WTC11 (cell line): Measurements from ENCODE around the gene ZDHHC22.

Experiments
- ATF1 ChIP-seq: sonication (generic); formaldehyde crosslinking; IDR thresholded peaks from 2 replicates; pipeline ENCODE4 v1.8.1; 2023; ENCODE audit warnings: mild to moderate bottlenecking, moderate library complexity, missing genetic modification reagents
- CREM ChIP-seq: sonication (generic); formaldehyde crosslinking; IDR thresholded peaks from 2 replicates; pipeline ENCODE4 v1.8.1; 2022; ENCODE audit warnings: mild to moderate bottlenecking, missing genetic modification reagents, moderate library complexity
- CTCF ChIP-seq: fragments of 200-600 bp; IDR thresholded peaks from 2 replicates; pipeline ENCODE4 v1.8.0; 2022; ENCODE audit warnings: antibody characterized with exemption
- FOXK1 ChIP-seq: sonication (generic); formaldehyde crosslinking; IDR thresholded peaks from 2 replicates; pipeline ENCODE4 v1.8.0; 2022; ENCODE audit warnings: mild to moderate bottlenecking, moderate library complexity, missing genetic modification reagents
- FOXP1 ChIP-seq: sonication (generic); formaldehyde crosslinking; IDR thresholded peaks from 2 replicates; pipeline ENCODE4 v1.8.0; 2022; ENCODE audit warnings: missing genetic modification reagents, mild to moderate bottlenecking, moderate library complexity, borderline replicate concordance
- KAT7 ChIP-seq: sonication (generic); formaldehyde crosslinking; IDR thresholded peaks from 2 replicates; pipeline ENCODE4 v1.8.1; 2023; ENCODE audit warnings: missing genetic modification reagents, mild to moderate bottlenecking, borderline replicate concordance
- SP1 ChIP-seq: sonication (generic); formaldehyde crosslinking; conservative IDR thresholded peaks from 2 replicates; pipeline ENCODE4 v1.8.1; 2022; ENCODE audit warnings: missing genetic modification reagents
- TF ChIP-seq, protein P1 (sequence below): sonication (generic); formaldehyde crosslinking; IDR thresholded peaks from 2 replicates; pipeline ENCODE4 v1.8.1; 2022; ENCODE audit warnings: low read depth, missing genetic modification reagents, borderline replicate concordance
- TF ChIP-seq, protein P2 (sequence below): sonication (generic); formaldehyde crosslinking; IDR thresholded peaks from 2 replicates; pipeline ENCODE4 v1.8.0; 2022; ENCODE audit warnings: mild to moderate bottlenecking, missing genetic modification reagents
- TF ChIP-seq, protein P3 (sequence below): sonication (generic); formaldehyde crosslinking; IDR thresholded peaks from 2 replicates; pipeline ENCODE4 v1.8.0; 2023; ENCODE audit warnings: missing genetic modification reagents

DNA sequence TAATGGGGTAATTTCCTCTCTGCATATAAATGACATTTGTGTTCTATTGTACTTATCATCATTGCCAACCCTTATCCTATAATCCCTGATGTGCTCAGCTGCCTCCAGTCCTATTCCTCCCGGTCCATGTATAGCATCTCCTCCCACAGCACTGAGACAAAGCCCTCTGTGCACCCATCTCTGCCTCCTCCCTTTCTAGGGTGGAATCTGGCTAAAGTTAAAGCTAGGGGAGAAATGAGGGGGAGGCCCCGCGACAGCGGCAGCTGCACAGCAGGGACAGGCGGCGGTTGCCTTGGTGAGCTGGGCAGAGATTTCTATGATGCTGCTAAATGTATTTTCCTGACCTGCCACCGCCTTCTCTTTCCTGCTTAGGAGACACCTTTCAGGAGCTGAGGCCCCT lies 12.8 kb upstream of the ZDHHC22 start:
- TF ChIP-seq, protein P1, sequence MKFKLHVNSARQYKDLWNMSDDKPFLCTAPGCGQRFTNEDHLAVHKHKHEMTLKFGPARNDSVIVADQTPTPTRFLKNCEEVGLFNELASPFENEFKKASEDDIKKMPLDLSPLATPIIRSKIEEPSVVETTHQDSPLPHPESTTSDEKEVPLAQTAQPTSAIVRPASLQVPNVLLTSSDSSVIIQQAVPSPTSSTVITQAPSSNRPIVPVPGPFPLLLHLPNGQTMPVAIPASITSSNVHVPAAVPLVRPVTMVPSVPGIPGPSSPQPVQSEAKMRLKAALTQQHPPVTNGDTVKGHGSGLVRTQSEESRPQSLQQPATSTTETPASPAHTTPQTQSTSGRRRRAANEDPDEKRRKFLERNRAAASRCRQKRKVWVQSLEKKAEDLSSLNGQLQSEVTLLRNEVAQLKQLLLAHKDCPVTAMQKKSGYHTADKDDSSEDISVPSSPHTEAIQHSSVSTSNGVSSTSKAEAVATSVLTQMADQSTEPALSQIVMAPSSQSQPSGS (CRISPR knock-in tag): no peak
- TF ChIP-seq, protein P2, sequence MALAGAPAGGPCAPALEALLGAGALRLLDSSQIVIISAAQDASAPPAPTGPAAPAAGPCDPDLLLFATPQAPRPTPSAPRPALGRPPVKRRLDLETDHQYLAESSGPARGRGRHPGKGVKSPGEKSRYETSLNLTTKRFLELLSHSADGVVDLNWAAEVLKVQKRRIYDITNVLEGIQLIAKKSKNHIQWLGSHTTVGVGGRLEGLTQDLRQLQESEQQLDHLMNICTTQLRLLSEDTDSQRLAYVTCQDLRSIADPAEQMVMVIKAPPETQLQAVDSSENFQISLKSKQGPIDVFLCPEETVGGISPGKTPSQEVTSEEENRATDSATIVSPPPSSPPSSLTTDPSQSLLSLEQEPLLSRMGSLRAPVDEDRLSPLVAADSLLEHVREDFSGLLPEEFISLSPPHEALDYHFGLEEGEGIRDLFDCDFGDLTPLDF (CRISPR knock-in tag): no peak
- TF ChIP-seq SP1 (CRISPR knock-in tag): no peak
- TF ChIP-seq CTCF: no peak
- TF ChIP-seq CREM: no peak
- no peak for TF ChIP-seq ATF1
- TF ChIP-seq FOXK1 (CRISPR knock-in tag): no peak
- TF ChIP-seq, protein P3, sequence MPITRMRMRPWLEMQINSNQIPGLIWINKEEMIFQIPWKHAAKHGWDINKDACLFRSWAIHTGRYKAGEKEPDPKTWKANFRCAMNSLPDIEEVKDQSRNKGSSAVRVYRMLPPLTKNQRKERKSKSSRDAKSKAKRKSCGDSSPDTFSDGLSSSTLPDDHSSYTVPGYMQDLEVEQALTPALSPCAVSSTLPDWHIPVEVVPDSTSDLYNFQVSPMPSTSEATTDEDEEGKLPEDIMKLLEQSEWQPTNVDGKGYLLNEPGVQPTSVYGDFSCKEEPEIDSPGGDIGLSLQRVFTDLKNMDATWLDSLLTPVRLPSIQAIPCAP (CRISPR knock-in tag): no peak
- TF ChIP-seq FOXP1: no peak
- TF ChIP-seq KAT7 (CRISPR knock-in tag): no peak
